GM18873 (cell line): ENCODE data around the gene CHPF.

ENCODE experiments used
- ATAC-seq: cut with Tn5 transposase; IDR thresholded peaks from one replicate; pipeline ENCODE4 v1.9.1; 2021; ENCODE audit warnings: mild to moderate bottlenecking, moderate library complexity, moderate number of reproducible peaks; ENCODE audit not compliant: unreplicated experiment, low FRiP score

Gene CHPF

GRCh38 chr2:219500135-219500534 is 43.5 kb downstream of the CHPF start:
- no peak for ATAC-seq

GRCh38 chr2:219499555-219499954 is 44.1 kb downstream of the CHPF start:
- no peak for ATAC-seq

- ATAC-seq: no peak
These were observed 44.6 kb downstream of the CHPF start for GRCh38 chr2:219499058-219499307.

GRCh38 chr2:219498280-219499057 is 45.1 kb downstream of the CHPF start, which contains the start of gene GMPPA:
Gene GMPPA (plus strand): TSS chr2:219498891. CDS start chr2:219499976, 1,085 bp downstream.
- ATAC-seq: peak; percentile 92

- ATAC-seq: no peak
These were observed 45.9 kb downstream of the CHPF start for GRCh38 chr2:219497495-219498279.

GRCh38 chr2:219496825-219497494 is 46.6 kb downstream of the CHPF start:
- no peak for ATAC-seq

GRCh38 chr2:219496247-219496824 is 47.3 kb downstream of the CHPF start:
- no peak for ATAC-seq

- no peak for ATAC-seq
These were observed 48.0 kb downstream of the CHPF start for GRCh38 chr2:219495531-219496122.

- no peak for ATAC-seq
These were observed 48.6 kb downstream of the CHPF start for GRCh38 chr2:219494952-219495530.

GRCh38 chr2:219493086-219493485 is 50.5 kb downstream of the CHPF start:
- no peak for ATAC-seq

GRCh38 chr2:219492575-219492974 is 51.0 kb downstream of the CHPF start:
- ATAC-seq: no peak

- ATAC-seq: no peak
These were observed 52.2 kb downstream of the CHPF start for GRCh38 chr2:219491278-219491963.

- ATAC-seq: no peak
These were observed 52.9 kb downstream of the CHPF start for GRCh38 chr2:219490600-219491130.

GRCh38 chr2:219490186-219490585 is 53.4 kb downstream of the CHPF start:
- no peak for ATAC-seq

GRCh38 chr2:219489315-219489714 is 54.3 kb downstream of the CHPF start:
- no peak for ATAC-seq
